Activated naive CD4-positive, alpha-beta T cell treated with anti-CD3 and anti-CD28 coated beads, Interleukin-2, amount 10 ng/mL, durations not matched to agents 7 days and 5 days (primary cell): ENCODE measurements around the gene CERS1.
A peak's percentile ranks its signal among the peaks of the same experiment; 100 is the strongest.

Experiments
- CTCF ChIA-PET: fragments of 350-600 bp; sonication (Branson Sonifier 250); formaldehyde crosslinking; loops from one replicate; lab custom pipeline; 2021; ENCODE audit warnings: antibody characterized with exemption; lab: Charles Lee
- DNase-seq: peaks from one replicate; pipeline ENCODE4 v3.0.0-alpha.2; 2020
- H3K27ac Mint-ChIP-seq: one replicate; pipeline ENCODE4 v1.8.0; 2021; ENCODE audit warnings: mild to moderate bottlenecking, moderate library complexity, mixed read lengths
- H3K27me3 Mint-ChIP-seq: one replicate; pipeline ENCODE4 v1.8.0; 2021; ENCODE audit warnings: mild to moderate bottlenecking, mixed read lengths
- H3K36me3 Mint-ChIP-seq: one replicate; pipeline ENCODE4 v1.8.0; 2021; ENCODE audit warnings: mixed read lengths
- H3K4me1 Mint-ChIP-seq: one replicate; pipeline ENCODE4 v1.8.0; 2021; ENCODE audit warnings: mixed read lengths
- H3K4me3 Mint-ChIP-seq: one replicate; pipeline ENCODE4 v1.8.0; 2021; ENCODE audit warnings: mild to moderate bottlenecking, moderate library complexity, mixed read lengths
- H3K9me3 Mint-ChIP-seq: one replicate; pipeline ENCODE4 v1.8.0; 2021; ENCODE audit warnings: mixed read lengths

The CERS1 gene

GRCh38 chr19:18855647-18856384 is 40.1 kb downstream of the CERS1 start:
- Mint-ChIP-seq H3K4me1 (no peaks in the 10 kb centered on the region), H3K36me3 (peaks cover 53% of the 10 kb centered on the region), H3K27ac (no peak overlapping the region), H3K9me3 (no peaks in the 10 kb centered on the region), H3K27me3 (no peaks in the 10 kb centered on the region), H3K4me3 (no peak overlapping the region)
- CTCF ChIA-PET, result interaction anchor here (0.6 to 2.2 kb wide), 3 partner anchors 9 to 100 kb away, joined by 3 to 8 read pairs (median 3); no protein-coding TSS in a partner anchor
- DNase-seq, result no peak

GRCh38 chr19:18854982-18855381 is 41.0 kb downstream of the CERS1 start:
- CTCF ChIA-PET, result interaction anchor here (0.6 to 2.2 kb wide), 2 partner anchors 8 to 99 kb away, joined by 3 to 8 read pairs; no protein-coding TSS in a partner anchor
- Mint-ChIP-seq H3K9me3 (no peaks in the 10 kb centered on the region), H3K36me3 (peaks cover 56% of the 10 kb centered on the region), H3K4me3 (no peak overlapping the region), H3K27ac (no peak overlapping the region), H3K27me3 (no peaks in the 10 kb centered on the region), H3K4me1 (peaks cover 4% of the 10 kb centered on the region)
- DNase-seq, result no peak

- Mint-ChIP-seq H3K4me3 (no peak overlapping the region), H3K36me3 (peaks cover 63% of the 10 kb centered on the region), H3K4me1 (peaks cover 11% of the 10 kb centered on the region), H3K27me3 (no peaks in the 10 kb centered on the region), H3K9me3 (no peaks in the 10 kb centered on the region), H3K27ac (no peak overlapping the region)
- CTCF ChIA-PET, result interaction anchor here (0.5 kb wide), 1 partner anchor 12 kb away, joined by 3 read pairs; no protein-coding TSS in a partner anchor
- DNase-seq, result no peak
Observed at GRCh38 chr19:18853755-18854427, 42.1 kb downstream of the CERS1 start.

GRCh38 chr19:18852648-18853047 is 43.3 kb downstream of the CERS1 start:
- no peak overlapping the region for H3K4me3 Mint-ChIP-seq
- H3K9me3 Mint-ChIP-seq, result no peaks in the 10 kb centered on the region
- H3K27ac Mint-ChIP-seq, result peak overlapping the region; percentile 11
- H3K27me3 Mint-ChIP-seq, result no peaks in the 10 kb centered on the region
- H3K36me3 Mint-ChIP-seq, result peaks cover 64% of the 10 kb centered on the region
- peaks cover 14% of the 10 kb centered on the region for H3K4me1 Mint-ChIP-seq
- CTCF ChIA-PET, result no interaction called here
- no peak for DNase-seq

GRCh38 chr19:18851673-18852325 is 44.2 kb downstream of the CERS1 start:
- H3K9me3 Mint-ChIP-seq, result no peaks in the 10 kb centered on the region

GRCh38 chr19:18850471-18851375 is 45.2 kb downstream of the CERS1 start:
- peaks cover 59% of the 10 kb centered on the region for H3K36me3 Mint-ChIP-seq
- CTCF ChIA-PET, result interaction anchor here (0.7 to 1.2 kb wide), 3 partner anchors 9 to 14 kb away, joined by 3 to 4 read pairs (median 4); no protein-coding TSS in a partner anchor
- DNase-seq, result no peak
- H3K9me3 Mint-ChIP-seq, result no peaks in the 10 kb centered on the region
- no peaks in the 10 kb centered on the region for H3K27me3 Mint-ChIP-seq
- no peak overlapping the region for H3K27ac Mint-ChIP-seq
- peaks cover 27% of the 10 kb centered on the region for H3K4me1 Mint-ChIP-seq
- no peak overlapping the region for H3K4me3 Mint-ChIP-seq

More at GRCh38 chr19:18851673-18852325, 44.2 kb downstream of the CERS1 start:
- CTCF ChIA-PET, result interaction anchor here (1.2 kb wide), 1 partner anchor 13 kb away, joined by 4 read pairs; no protein-coding TSS in a partner anchor
- H3K4me1 Mint-ChIP-seq, result peaks cover 18% of the 10 kb centered on the region
- peaks cover 65% of the 10 kb centered on the region for H3K36me3 Mint-ChIP-seq
- no peak for DNase-seq
- H3K4me3 Mint-ChIP-seq, result no peak overlapping the region
- no peak overlapping the region for H3K27ac Mint-ChIP-seq
- H3K27me3 Mint-ChIP-seq, result no peaks in the 10 kb centered on the region

GRCh38 chr19:18849838-18850400 is 46.0 kb downstream of the CERS1 start:
- peaks cover 32% of the 10 kb centered on the region for H3K4me1 Mint-ChIP-seq

GRCh38 chr19:18848878-18849661 is 46.9 kb downstream of the CERS1 start:
- no peaks in the 10 kb centered on the region for H3K9me3 Mint-ChIP-seq
- no peak overlapping the region for H3K4me3 Mint-ChIP-seq
- H3K4me1 Mint-ChIP-seq, result peaks cover 38% of the 10 kb centered on the region
- CTCF ChIA-PET, result interaction anchor here (0.9 to 2.6 kb wide), 6 partner anchors 11 to 379 kb away, joined by 3 to 12 read pairs (median 6); partner anchors contain the start of gene ELL
- no peaks in the 10 kb centered on the region for H3K27me3 Mint-ChIP-seq
- H3K36me3 Mint-ChIP-seq, result peaks cover 50% of the 10 kb centered on the region
- H3K27ac Mint-ChIP-seq, result peak overlapping the region; percentile 59
- no peak for DNase-seq

More at GRCh38 chr19:18849838-18850400, 46.0 kb downstream of the CERS1 start:
- CTCF ChIA-PET, result interaction anchor here (0.7 to 1.0 kb wide), 2 partner anchors 14 to 329 kb away, joined by 3 read pairs; no protein-coding TSS in a partner anchor
- DNase-seq, result no peak
- Mint-ChIP-seq H3K27ac (no peak overlapping the region), H3K9me3 (no peaks in the 10 kb centered on the region), H3K27me3 (no peaks in the 10 kb centered on the region), H3K4me3 (no peak overlapping the region), H3K36me3 (peaks cover 56% of the 10 kb centered on the region)

GRCh38 chr19:18847549-18848463 is 48.2 kb downstream of the CERS1 start:
- peaks cover 51% of the 10 kb centered on the region for H3K4me1 Mint-ChIP-seq
- peaks cover 38% of the 10 kb centered on the region for H3K36me3 Mint-ChIP-seq
- H3K27me3 Mint-ChIP-seq, result no peaks in the 10 kb centered on the region
- no peak for DNase-seq
- CTCF ChIA-PET, result interaction anchor here (0.8 to 2.6 kb wide), 15 partner anchors 8 to 436 kb away, joined by 3 to 12 read pairs (median 4); partner anchors contain the start of genes COPE, DDX49, ELL and UPF1
- H3K4me3 Mint-ChIP-seq, result no peak overlapping the region
- no peaks in the 10 kb centered on the region for H3K9me3 Mint-ChIP-seq
- no peak overlapping the region for H3K27ac Mint-ChIP-seq

GRCh38 chr19:18846862-18847548 is 49.0 kb downstream of the CERS1 start:
- H3K36me3 Mint-ChIP-seq, result peaks cover 36% of the 10 kb centered on the region
- no peak overlapping the region for H3K4me3 Mint-ChIP-seq
- peak overlapping the region; percentile 68 for H3K27ac Mint-ChIP-seq
- no peaks in the 10 kb centered on the region for H3K27me3 Mint-ChIP-seq
- no peaks in the 10 kb centered on the region for H3K9me3 Mint-ChIP-seq
- H3K4me1 Mint-ChIP-seq, result peaks cover 55% of the 10 kb centered on the region
- CTCF ChIA-PET, result interaction anchor here (0.5 to 2.6 kb wide), 23 partner anchors 9 to 436 kb away, joined by 3 to 12 read pairs (median 4); partner anchors contain the start of genes COPE, DDX49, ELL and UPF1
- DNase-seq, result peak; percentile 79

GRCh38 chr19:18845961-18846360 is 50.0 kb downstream of the CERS1 start:
- Mint-ChIP-seq H3K4me1 (peaks cover 60% of the 10 kb centered on the region), H3K9me3 (no peaks in the 10 kb centered on the region), H3K27ac (no peak overlapping the region), H3K4me3 (no peak overlapping the region), H3K27me3 (no peaks in the 10 kb centered on the region), H3K36me3 (peaks cover 32% of the 10 kb centered on the region)
- CTCF ChIA-PET, result interaction anchor here (1.3 to 1.5 kb wide), 2 partner anchors 395 to 435 kb away, joined by 4 read pairs; no protein-coding TSS in a partner anchor
- DNase-seq, result no peak
